GM10266 (cell line): Measurements from ENCODE around the gene ABCA6.

Source experiments
- DNase-seq: peaks from one replicate; pipeline ENCODE4 v3.0.0; 2012; ENCODE audit errors: extremely low spot score
- CTCF ChIP-seq: IDR thresholded peaks from 2 replicates; pipeline ENCODE4 v1.5.1; 2012; ENCODE audit warnings: mild to moderate bottlenecking, low read depth; ENCODE audit not compliant: control insufficient read depth, insufficient read depth; ENCODE audit errors: missing control alignments

ABCA6 gene

GRCh38 chr17:69141431-69142174 is at the start of gene ABCA6:
Gene ABCA6 (minus strand): TSS chr17:69141895. CDS start chr17:69140703, 1,192 bp downstream.
- no peak for TF ChIP-seq CTCF
- no peak for DNase-seq

GRCh38 chr17:69188796-69189195 is 47.1 kb upstream of the ABCA6 start:
- no peak for TF ChIP-seq CTCF
- no peak for DNase-seq

DNA sequence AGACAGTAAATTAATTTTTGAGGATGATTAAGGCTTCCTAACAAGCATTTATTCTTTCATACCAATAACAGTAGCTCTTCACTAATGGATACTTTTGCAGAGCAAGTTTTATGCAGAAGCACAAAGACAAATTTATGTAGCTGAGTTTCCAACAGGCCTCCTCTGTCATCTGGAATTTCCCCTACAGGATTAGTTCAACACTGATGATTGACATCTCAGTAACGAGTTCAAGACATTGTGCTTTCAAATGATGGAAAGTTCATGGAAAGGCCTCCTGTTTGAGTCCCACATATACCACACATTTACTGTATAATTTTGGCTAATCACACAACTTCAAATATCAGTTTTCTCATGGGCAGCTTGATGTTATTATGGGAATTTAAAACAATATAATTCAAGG is 46.4 kb upstream of the ABCA6 start:
- no peak for TF ChIP-seq CTCF
- no peak for DNase-seq

DNA sequence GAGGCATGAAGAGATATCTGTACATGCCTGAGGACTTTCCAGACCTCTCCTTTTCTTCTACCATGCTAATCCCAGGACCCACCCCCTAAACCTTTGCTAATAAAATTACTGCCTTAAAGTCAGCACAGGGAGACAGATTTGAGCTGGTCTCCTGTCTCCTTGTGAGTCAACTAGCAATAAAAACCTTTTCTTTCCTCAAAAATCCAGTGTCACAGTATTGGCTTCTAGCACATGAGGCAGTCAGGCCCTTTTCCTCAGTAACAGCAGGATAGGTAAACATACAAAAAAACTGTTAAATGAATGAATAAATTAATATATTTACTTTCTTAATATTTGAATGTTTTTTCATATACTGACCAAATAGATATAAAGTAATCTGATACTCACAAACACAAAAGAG is 45.6 kb upstream of the ABCA6 start:
- TF ChIP-seq CTCF = no peak
- DNase-seq = no peak

DNA sequence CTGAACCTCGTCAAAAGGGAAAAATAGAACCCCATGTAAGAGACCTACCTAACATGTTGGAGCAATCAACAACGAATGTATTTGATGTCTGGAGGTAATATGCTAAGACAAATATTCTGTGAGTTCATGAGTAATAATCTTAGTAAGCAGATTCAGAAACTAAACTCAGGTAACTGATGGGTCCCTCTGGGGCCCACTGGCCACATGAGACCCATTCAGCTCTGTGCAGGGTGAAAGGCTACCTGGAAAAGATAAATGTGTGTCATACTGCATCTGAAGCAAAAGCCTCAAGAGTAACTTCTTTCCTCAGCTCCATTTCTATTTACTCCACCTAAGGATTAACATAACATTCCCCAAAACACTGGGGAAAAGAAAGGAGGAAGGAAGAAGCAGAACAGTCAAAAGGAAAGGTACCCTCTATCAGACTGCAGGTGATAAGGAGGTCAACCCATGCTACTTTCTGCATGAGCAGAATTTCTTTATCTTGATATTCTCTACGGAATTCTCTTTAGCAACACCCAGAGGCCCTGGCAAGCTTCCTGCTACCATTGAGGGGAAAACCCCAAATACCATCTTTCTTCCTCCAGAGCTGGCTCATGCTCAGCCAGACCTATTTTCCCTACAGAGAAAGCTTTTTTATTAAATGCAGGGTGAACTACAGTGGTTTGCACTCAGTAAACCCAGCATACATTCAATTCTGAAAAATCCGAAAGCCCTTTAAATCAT is 37.7 kb upstream of the ABCA6 start:
- no peak for TF ChIP-seq CTCF
- DNase-seq = no peak

- TF ChIP-seq CTCF = no peak
- no peak for DNase-seq
Observed at GRCh38 chr17:69176457-69176795, 34.7 kb upstream of the ABCA6 start.

- no peak for TF ChIP-seq CTCF
- no peak for DNase-seq
Observed at GRCh38 chr17:69175625-69176456, 34.1 kb upstream of the ABCA6 start.
